ENCODE results near the gene CDKL1.
A peak's percentile ranks its signal among the peaks of the same experiment; 100 is the strongest.

DNA sequence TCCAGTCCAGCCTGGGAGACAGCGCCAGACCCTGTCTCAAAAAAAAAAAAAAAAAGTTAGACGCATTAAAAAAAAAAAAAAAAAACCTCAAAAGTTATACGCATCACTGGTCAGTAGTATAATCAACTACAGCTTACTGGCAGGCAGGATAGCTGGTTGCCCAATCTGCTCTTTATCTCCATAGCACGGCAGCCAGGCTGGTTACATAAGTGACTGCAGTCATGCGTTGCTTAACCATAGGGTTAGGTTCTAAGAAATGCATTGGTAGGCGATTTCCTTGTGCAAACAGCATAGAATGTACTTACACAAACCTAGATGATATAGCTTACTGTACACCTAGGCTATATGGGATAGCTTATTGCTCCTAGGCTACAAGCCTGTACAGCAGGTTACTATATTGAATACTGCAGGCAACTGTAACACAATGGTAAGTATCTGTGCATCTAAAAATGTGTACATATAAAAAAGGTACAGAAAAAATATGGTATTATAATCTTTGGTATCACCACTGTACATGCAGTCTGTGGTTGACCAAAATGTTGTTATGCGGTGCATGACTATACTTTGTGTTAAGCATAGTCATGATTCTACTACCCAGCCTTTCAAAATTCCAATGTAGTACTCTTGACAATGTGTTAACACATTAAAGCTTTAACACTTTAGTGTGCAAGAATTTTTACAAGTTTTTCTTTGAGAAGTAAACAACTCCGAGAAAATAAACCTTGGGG lies 92.8 kb downstream of the CDKL1 start:
- TF ChIP-seq TCF7L2 (IDR thresholded peaks at IDR 0.05; ENCODE audit: borderline replicate concordance, low read depth, low read length) (no peak), YY1 (tag by site-specific recombination; IDR thresholded peaks at IDR 0.05) (no peak)
- TF ChIP-seq, protein P1, sequence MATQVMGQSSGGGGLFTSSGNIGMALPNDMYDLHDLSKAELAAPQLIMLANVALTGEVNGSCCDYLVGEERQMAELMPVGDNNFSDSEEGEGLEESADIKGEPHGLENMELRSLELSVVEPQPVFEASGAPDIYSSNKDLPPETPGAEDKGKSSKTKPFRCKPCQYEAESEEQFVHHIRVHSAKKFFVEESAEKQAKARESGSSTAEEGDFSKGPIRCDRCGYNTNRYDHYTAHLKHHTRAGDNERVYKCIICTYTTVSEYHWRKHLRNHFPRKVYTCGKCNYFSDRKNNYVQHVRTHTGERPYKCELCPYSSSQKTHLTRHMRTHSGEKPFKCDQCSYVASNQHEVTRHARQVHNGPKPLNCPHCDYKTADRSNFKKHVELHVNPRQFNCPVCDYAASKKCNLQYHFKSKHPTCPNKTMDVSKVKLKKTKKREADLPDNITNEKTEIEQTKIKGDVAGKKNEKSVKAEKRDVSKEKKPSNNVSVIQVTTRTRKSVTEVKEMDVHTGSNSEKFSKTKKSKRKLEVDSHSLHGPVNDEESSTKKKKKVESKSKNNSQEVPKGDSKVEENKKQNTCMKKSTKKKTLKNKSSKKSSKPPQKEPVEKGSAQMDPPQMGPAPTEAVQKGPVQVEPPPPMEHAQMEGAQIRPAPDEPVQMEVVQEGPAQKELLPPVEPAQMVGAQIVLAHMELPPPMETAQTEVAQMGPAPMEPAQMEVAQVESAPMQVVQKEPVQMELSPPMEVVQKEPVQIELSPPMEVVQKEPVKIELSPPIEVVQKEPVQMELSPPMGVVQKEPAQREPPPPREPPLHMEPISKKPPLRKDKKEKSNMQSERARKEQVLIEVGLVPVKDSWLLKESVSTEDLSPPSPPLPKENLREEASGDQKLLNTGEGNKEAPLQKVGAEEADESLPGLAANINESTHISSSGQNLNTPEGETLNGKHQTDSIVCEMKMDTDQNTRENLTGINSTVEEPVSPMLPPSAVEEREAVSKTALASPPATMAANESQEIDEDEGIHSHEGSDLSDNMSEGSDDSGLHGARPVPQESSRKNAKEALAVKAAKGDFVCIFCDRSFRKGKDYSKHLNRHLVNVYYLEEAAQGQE (tag by site-specific recombination; IDR thresholded peaks at IDR 0.05) = no peak
- TF ChIP-seq, protein P2, sequence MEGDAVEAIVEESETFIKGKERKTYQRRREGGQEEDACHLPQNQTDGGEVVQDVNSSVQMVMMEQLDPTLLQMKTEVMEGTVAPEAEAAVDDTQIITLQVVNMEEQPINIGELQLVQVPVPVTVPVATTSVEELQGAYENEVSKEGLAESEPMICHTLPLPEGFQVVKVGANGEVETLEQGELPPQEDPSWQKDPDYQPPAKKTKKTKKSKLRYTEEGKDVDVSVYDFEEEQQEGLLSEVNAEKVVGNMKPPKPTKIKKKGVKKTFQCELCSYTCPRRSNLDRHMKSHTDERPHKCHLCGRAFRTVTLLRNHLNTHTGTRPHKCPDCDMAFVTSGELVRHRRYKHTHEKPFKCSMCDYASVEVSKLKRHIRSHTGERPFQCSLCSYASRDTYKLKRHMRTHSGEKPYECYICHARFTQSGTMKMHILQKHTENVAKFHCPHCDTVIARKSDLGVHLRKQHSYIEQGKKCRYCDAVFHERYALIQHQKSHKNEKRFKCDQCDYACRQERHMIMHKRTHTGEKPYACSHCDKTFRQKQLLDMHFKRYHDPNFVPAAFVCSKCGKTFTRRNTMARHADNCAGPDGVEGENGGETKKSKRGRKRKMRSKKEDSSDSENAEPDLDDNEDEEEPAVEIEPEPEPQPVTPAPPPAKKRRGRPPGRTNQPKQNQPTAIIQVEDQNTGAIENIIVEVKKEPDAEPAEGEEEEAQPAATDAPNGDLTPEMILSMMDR (tag by site-specific recombination; IDR thresholded peaks at IDR 0.05) = no peak
- TF ChIP-seq, protein P3, sequence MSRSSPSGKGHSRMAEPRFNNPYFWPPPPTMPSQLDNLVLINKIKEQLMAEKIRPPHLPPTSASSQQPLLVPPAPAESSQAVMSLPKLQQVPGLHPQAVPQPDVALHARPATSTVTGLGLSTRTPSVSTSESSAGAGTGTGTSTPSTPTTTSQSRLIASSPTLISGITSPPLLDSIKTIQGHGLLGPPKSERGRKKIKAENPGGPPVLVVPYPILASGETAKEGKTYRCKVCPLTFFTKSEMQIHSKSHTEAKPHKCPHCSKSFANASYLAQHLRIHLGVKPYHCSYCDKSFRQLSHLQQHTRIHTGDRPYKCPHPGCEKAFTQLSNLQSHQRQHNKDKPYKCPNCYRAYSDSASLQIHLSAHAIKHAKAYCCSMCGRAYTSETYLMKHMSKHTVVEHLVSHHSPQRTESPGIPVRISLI (tag by site-specific recombination; IDR thresholded peaks at IDR 0.05) = 0 out of 2 replicates have a peak, but pooled peaks have one; percentile 45
- TF ChIP-seq, protein P4, sequence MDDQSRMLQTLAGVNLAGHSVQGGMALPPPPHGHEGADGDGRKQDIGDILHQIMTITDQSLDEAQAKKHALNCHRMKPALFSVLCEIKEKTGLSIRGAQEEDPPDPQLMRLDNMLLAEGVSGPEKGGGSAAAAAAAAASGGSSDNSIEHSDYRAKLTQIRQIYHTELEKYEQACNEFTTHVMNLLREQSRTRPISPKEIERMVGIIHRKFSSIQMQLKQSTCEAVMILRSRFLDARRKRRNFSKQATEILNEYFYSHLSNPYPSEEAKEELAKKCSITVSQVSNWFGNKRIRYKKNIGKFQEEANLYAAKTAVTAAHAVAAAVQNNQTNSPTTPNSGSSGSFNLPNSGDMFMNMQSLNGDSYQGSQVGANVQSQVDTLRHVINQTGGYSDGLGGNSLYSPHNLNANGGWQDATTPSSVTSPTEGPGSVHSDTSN (CRISPR knock-in tag; IDR thresholded peaks at IDR 0.05) = no peak
- TF ChIP-seq, protein P5, sequence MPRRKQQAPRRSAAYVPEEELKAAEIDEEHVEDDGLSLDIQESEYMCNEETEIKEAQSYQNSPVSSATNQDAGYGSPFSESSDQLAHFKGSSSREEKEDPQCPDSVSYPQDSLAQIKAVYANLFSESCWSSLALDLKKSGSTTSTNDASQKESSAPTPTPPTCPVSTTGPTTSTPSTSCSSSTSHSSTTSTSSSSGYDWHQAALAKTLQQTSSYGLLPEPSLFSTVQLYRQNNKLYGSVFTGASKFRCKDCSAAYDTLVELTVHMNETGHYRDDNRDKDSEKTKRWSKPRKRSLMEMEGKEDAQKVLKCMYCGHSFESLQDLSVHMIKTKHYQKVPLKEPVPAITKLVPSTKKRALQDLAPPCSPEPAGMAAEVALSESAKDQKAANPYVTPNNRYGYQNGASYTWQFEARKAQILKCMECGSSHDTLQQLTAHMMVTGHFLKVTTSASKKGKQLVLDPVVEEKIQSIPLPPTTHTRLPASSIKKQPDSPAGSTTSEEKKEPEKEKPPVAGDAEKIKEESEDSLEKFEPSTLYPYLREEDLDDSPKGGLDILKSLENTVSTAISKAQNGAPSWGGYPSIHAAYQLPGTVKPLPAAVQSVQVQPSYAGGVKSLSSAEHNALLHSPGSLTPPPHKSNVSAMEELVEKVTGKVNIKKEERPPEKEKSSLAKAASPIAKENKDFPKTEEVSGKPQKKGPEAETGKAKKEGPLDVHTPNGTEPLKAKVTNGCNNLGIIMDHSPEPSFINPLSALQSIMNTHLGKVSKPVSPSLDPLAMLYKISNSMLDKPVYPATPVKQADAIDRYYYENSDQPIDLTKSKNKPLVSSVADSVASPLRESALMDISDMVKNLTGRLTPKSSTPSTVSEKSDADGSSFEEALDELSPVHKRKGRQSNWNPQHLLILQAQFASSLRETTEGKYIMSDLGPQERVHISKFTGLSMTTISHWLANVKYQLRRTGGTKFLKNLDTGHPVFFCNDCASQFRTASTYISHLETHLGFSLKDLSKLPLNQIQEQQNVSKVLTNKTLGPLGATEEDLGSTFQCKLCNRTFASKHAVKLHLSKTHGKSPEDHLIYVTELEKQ (tag by site-specific recombination; IDR thresholded peaks at IDR 0.05; ENCODE audit: borderline replicate concordance) = no peak

Measured in HEK293 (cell line).